Fibroblast of lung (primary cell): ENCODE measurements around the gene SIPA1L3.

ENCODE experiments used
- EZH2 ChIP-seq: IDR thresholded peaks from 2 replicates; pipeline ENCODE4 v1.5.1; 2012; ENCODE audit warnings: low read length, control low read depth, mild to moderate bottlenecking; ENCODE audit errors: missing control alignments
- TF ChIP-seq, protein P1 (sequence below), 2 donors: IDR thresholded peaks in 1 of 2; conservative IDR thresholded peaks in 1 of 2; 1 replicate in 1 of 2; 2 replicates in 1 of 2; pipeline ENCODE4 v1.5.1; 2011 to 2012; ENCODE audit warnings: low read length in 2 of 2, control low read depth in 1 of 2, inconsistent platforms in 1 of 2, low read depth in 1 of 2, mild to moderate bottlenecking in 1 of 2

- TF ChIP-seq, protein P1, sequence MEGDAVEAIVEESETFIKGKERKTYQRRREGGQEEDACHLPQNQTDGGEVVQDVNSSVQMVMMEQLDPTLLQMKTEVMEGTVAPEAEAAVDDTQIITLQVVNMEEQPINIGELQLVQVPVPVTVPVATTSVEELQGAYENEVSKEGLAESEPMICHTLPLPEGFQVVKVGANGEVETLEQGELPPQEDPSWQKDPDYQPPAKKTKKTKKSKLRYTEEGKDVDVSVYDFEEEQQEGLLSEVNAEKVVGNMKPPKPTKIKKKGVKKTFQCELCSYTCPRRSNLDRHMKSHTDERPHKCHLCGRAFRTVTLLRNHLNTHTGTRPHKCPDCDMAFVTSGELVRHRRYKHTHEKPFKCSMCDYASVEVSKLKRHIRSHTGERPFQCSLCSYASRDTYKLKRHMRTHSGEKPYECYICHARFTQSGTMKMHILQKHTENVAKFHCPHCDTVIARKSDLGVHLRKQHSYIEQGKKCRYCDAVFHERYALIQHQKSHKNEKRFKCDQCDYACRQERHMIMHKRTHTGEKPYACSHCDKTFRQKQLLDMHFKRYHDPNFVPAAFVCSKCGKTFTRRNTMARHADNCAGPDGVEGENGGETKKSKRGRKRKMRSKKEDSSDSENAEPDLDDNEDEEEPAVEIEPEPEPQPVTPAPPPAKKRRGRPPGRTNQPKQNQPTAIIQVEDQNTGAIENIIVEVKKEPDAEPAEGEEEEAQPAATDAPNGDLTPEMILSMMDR (conservative IDR thresholded peaks at IDR 0.05 in 1 of 2, IDR thresholded peaks at IDR 0.05 in 1 of 2; ENCODE audit: low read depth in 1 of 2, low read length in 2 of 2) = no peak
- no peak for TF ChIP-seq EZH2
Observed at GRCh38 chr19:37946132-37946531, 39.1 kb downstream of the SIPA1L3 start.
